HG03565 (cell line): Measurements from ENCODE around the gene SPATA46.
"Not testable (repeated sequence)": the region's sequence is repeated elsewhere in the genome, so short reads cannot be mapped to it uniquely, and the experiment has no call there.

Experiments used
- ATAC-seq: cut with Tn5 transposase; IDR thresholded peaks from one replicate; pipeline ENCODE4 v1.9.1; 2021; ENCODE audit warnings: mild to moderate bottlenecking, moderate library complexity; ENCODE audit not compliant: unreplicated experiment

Gene SPATA46

DNA sequence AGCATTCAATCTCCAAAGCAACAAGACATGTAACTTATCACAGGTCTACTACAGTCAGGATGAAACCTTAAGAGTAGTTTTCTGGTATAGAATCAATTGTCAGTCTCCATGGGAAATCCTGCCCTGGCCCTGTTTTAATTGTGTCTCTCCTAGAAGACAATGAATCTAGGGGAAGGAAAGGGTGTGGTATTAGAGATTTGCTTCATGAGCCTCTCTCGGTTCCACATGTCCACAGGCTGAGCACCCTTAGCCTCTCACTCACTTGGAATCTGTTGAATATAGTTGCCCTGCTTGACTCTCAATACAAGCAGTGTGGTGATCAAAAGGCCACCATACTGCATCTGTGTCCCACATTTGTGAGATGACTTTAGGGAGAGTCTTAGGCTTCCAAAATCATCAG is 17.7 kb downstream of the SPATA46 start:
- no peak for ATAC-seq

DNA sequence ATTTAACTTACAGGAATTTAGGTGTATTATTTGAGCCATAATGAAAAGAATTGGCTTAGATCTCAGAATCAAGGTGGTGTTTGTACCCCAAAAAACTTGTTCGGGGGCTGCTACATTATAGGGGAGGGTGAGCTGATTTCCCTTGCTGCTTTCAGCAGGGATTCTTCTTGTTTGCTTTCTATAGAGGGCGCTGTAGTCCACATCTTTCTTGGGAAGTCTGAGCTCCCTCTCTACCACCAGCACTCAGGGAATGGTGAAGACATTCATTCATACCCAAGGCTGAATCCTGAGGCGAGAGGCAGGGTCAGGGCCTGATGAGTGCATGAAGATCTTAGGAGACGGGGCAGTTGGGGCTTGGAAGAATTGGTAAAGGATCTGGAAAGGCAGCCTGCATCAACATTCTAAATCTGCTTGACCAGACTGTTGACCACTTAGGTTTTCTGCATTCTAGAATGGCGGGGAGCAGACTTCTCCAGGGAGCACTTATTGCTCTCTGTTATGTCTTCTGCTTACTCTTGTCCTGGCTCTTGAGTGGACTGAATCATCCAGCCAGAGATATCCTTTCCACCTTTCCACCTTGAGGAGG is 18.9 kb downstream of the SPATA46 start:
- ATAC-seq = no peak

- ATAC-seq = no peak
Measured at GRCh38 chr1:162353702-162354101, 23.0 kb downstream of the SPATA46 start.

DNA sequence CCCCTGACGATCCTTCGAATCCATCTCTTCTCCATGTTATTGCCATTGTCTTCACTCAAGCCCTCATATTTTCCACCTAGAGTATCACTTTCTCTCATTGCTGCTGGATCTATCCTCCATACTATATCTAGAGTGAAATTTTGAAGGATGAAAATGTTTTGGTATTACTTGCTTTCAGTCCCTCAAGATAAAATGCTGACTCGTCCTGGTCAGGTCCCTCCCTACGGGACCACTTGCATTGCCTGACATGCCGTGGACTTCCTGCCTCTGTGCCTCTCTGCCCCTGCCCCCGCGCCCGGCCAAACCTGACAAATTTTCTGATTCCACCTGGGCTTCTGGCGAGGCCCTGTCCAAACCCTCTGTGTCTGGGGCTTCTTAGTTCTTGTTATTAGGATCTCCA is 23.6 kb downstream of the SPATA46 start:
- no peak for ATAC-seq

GRCh38 chr1:162351874-162352273 is 24.8 kb downstream of the SPATA46 start:
- ATAC-seq = not testable (repeated sequence)

- ATAC-seq = no peak
Measured at GRCh38 chr1:162351246-162351842, 25.3 kb downstream of the SPATA46 start.

GRCh38 chr1:162349635-162350330 is 26.9 kb downstream of the SPATA46 start:
- no peak for ATAC-seq

GRCh38 chr1:162347281-162347680 is 29.4 kb downstream of the SPATA46 start:
- no peak for ATAC-seq

GRCh38 chr1:162343470-162343869 is 33.2 kb downstream of the SPATA46 start:
- ATAC-seq = no peak

- no peak for ATAC-seq
Measured at GRCh38 chr1:162342452-162342983, 34.1 kb downstream of the SPATA46 start.

GRCh38 chr1:162336621-162337285 is 39.9 kb downstream of the SPATA46 start:
- no peak for ATAC-seq

- no peak for ATAC-seq
Measured at GRCh38 chr1:162335126-162335525, 41.5 kb downstream of the SPATA46 start.

DNA sequence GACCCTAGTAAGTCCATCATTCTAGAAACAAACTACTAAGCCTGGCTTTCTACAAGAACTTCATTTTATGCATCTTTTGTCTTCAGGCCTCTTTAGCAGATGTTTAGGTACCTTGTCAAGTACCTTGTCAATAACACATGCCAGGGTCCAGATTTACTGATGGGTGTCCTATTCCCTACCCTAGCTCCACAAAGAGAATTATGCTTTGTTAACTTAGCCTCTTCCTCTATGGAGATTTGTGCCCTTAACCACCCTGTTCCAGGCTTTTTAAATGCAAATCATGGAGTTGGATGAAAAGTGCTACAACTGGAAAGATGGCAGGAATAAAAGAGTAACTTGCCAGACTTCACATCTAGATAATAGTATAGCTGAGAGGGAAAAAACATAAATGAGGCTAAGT is 42.7 kb downstream of the SPATA46 start:
- ATAC-seq = no peak

DNA sequence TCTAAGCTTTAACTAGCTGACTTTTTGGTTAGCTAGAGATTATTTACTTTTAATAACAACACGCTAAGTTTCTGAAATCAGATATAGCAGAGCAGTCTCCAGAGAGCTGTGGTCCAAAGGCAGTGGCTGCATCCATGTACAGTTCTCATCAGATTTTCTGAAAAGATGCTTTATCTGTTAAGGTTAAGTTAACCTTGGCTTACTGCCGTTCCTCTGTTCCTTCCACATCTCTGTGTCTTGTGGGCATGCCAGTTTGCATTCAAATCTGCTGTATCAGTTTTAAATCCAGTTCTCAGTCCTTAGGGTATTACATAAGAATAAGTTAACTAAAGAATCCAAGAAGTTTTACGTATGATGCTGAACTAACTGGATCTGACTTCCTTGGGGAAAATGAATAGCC is 46.8 kb downstream of the SPATA46 start:
- no peak for ATAC-seq

DNA sequence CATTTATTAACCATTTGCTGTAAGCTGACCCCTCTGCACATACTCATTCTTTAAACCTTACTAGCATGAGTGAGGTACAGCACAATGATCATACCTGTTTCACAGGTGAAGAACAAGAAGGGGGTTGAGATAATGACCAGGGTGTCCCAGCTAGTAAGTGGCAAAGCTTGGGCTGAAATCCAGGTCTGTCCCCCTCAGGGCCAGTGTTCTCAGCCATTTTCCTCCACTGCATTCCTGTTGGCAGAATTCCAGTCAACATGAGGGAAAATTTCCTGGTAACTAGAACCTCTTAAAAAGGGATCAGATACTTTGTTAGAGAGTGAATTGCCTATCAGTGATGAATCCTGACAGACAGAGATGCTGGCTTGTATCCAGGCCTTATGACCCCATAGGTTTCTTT is 48.1 kb downstream of the SPATA46 start:
- ATAC-seq = no peak

DNA sequence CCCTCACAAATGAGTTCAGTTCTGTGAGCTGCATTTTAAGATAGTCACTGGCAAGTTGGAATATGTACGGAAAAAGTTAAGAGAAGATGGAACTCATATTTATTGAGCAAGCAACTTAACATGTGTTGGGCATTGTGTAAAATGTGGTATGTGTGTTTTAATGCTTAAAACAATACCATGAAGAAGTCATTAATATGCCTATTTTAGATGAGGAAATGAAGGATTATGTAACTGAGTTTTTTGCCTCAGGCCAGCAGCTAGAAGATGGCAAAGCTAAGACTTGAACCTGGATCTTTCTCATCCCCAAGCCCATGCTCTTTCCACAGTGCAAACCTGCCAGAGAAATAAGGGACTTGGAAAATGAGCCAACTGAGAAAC is 48.9 kb downstream of the SPATA46 start:
- ATAC-seq = no peak

DNA sequence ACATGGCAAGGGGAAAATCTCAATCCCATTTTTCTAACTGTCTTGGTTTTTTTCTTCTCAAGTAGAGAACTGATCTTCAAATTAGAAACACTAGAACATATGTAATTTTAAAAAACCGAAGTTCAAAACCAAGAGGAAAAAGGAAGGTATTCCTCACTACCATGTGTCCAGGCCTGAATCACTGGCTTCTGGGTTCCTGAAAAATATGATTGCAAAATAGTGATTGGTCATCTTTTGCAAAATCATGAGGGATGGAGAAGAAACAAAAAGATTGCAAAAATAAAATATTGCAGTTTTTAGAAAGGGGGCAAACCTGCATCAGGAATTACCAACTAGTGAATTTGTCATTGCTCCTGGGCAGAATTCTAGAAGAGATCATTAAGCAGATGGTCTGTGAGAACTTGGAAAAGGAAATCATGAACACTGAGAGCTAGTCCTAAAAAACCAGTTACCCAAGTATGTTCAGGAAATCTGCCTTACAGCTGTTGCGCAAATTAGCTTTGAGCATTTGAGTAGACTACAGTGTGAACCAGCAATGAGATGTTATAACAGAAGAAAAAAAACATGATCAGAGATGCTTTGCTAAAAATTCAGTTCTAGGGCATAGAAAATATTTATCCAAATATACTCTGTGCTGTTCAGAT is 49.4 kb downstream of the SPATA46 start:
- no peak for ATAC-seq

DNA sequence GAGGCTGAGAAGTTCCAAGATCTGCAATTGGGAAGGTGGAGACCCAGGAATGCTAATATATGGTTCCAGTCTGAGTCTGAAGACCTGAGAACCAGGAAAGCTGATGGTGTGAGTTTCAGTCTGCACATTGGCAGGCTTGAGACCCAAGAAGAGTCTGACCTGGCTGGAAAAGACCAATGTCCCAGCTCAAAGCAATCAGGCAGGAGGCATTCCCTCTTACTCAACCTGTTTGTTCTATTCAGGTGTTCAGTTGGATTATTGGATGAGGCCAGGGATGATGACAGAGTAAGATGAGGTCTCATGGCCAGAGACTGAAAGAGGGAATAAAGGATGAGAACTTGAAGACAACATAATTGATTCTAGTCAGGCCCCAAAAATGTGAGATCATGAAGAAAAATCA is 50.1 kb downstream of the SPATA46 start:
- ATAC-seq = no peak

DNA sequence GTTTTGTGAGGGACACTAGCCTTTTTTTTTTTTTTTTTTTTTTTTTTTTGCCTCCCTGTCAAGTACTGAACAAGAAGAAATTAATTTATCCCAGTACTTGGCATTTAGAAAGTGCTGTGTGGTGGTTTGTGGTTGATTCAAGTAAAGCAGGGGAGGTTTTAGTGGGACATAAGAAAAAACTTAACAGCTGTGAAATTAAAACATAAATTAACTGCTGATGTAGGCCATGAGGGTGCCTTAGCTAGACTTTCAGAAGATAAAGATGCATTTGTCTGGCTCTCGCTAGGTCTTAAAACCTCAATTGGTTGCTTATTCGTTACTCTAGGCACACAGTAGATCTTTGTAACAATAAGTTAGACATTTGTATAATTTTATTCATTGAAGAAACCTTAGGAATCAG is 52.3 kb downstream of the SPATA46 start:
- ATAC-seq = no peak
